ENCODE data around the gene ZNF639. TPM values are rescaled to one million over a fixed set of nuclear protein-coding genes. Genes with fewer than 3 reads are reported as not detected.
A peak's percentile ranks its signal among the peaks of the same experiment; 100 is the strongest.

The ZNF639 gene
- total RNA-seq, 1 donor from 2014 or later = 43.2 TPM

- TF ChIP-seq CTCF (IDR thresholded peaks at IDR 0.05; ENCODE audit: unreplicated experiment) = no peak
- H3K36me3 Mint-ChIP-seq (ENCODE audit: insufficient read depth) = peaks cover 46% of the 10 kb centered on the region
- no peaks in the 10 kb centered on the region for H3K4me1 Mint-ChIP-seq (ENCODE audit: low read depth)
- H3K27me3 Mint-ChIP-seq = no peaks in the 10 kb centered on the region
- H3K9me3 Mint-ChIP-seq (ENCODE audit: low read depth) = no peaks in the 10 kb centered on the region
- H3K4me3 Mint-ChIP-seq (ENCODE audit: low read depth) = no peak overlapping the region
- no peak overlapping the region for H3K27ac Mint-ChIP-seq
- no peak for DNase-seq (ENCODE audit: low spot score, unreplicated experiment)
These were observed 9.4 kb downstream of the ZNF639 start for GRCh38 chr3:179332240-179332639.

GRCh38 chr3:179333084-179333483, 10.3 kb downstream of the ZNF639 start:
- no peaks in the 10 kb centered on the region for H3K4me1 Mint-ChIP-seq (ENCODE audit: low read depth)
- H3K36me3 Mint-ChIP-seq (ENCODE audit: insufficient read depth) = peaks cover 46% of the 10 kb centered on the region
- no peak for TF ChIP-seq CTCF (IDR thresholded peaks at IDR 0.05; ENCODE audit: unreplicated experiment)
- H3K9me3 Mint-ChIP-seq (ENCODE audit: low read depth) = no peaks in the 10 kb centered on the region
- no peak overlapping the region for H3K4me3 Mint-ChIP-seq (ENCODE audit: low read depth)
- no peak for DNase-seq (ENCODE audit: low spot score, unreplicated experiment)
- no peak overlapping the region for H3K27ac Mint-ChIP-seq
- H3K27me3 Mint-ChIP-seq = no peaks in the 10 kb centered on the region

- H3K4me1 Mint-ChIP-seq (ENCODE audit: low read depth) = no peaks in the 10 kb centered on the region
- H3K9me3 Mint-ChIP-seq (ENCODE audit: low read depth) = no peaks in the 10 kb centered on the region
- H3K36me3 Mint-ChIP-seq (ENCODE audit: insufficient read depth) = peaks cover 37% of the 10 kb centered on the region
- DNase-seq (ENCODE audit: low spot score, unreplicated experiment) = no peak
- no peak for TF ChIP-seq CTCF (IDR thresholded peaks at IDR 0.05; ENCODE audit: unreplicated experiment)
- H3K4me3 Mint-ChIP-seq (ENCODE audit: low read depth) = no peak overlapping the region
- H3K27me3 Mint-ChIP-seq = no peaks in the 10 kb centered on the region
- peak overlapping the region; percentile 33 for H3K27ac Mint-ChIP-seq
These were observed 13.6 kb downstream of the ZNF639 start for GRCh38 chr3:179336345-179336929.

- Mint-ChIP-seq H3K27me3 (no peaks in the 10 kb centered on the region), H3K4me1 (ENCODE audit: low read depth) (peaks cover 10% of the 10 kb centered on the region), H3K4me3 (ENCODE audit: low read depth) (peak within 1 kb of the TSS; percentile 100), H3K27ac (peak within 1 kb of the TSS; percentile 98), H3K9me3 (ENCODE audit: low read depth) (no peaks in the 10 kb centered on the region), H3K36me3 (ENCODE audit: insufficient read depth) (peaks cover 5% of the 10 kb centered on the region)
- no peak for TF ChIP-seq CTCF (IDR thresholded peaks at IDR 0.05; ENCODE audit: unreplicated experiment)
- peak; percentile 68 for DNase-seq (ENCODE audit: low spot score, unreplicated experiment)
These were observed 24.7 kb downstream of the ZNF639 start, which contains the start of gene MFN1 for GRCh38 chr3:179347345-179348194. MFN1 (plus strand) TSS chr3:179347709; CDS start chr3:179348852, 1,143 bp downstream.

DNA sequence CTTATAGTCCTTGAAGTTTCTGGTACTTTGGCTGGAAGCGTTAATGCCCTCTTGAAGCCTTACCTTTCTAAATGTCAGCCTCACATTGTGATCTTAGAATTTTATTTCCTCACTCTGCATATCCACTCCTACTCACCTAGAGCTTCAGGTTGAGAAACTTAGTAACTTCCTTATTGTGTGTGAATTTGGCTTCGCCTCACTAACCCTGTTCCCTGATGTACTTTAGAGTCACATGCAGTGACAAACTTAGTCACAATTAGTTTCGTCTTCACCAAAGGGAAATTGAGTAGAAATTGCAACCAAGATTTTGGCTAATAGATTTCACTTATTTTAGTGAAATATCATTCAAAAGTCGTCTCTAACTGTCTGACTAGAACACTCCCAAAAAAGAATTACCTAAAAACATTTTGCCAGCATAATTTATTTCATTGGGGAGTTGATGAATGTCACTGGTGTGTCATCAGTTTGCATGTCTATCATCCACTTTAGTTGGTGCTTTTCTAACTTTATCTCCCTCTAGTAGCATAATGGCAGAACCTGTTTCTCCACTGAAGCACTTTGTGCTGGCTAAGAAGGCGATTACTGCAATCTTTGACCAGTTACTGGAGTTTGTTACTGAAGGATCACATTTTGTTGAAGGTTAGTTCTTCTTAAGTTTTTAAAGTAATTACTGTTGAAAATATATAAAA, 25.6 kb downstream of the ZNF639 start:
- no peak for TF ChIP-seq CTCF (IDR thresholded peaks at IDR 0.05; ENCODE audit: unreplicated experiment)
- no peaks in the 10 kb centered on the region for H3K27me3 Mint-ChIP-seq
- H3K36me3 Mint-ChIP-seq (ENCODE audit: insufficient read depth) = peaks cover 8% of the 10 kb centered on the region
- DNase-seq (ENCODE audit: low spot score, unreplicated experiment) = no peak
- H3K4me1 Mint-ChIP-seq (ENCODE audit: low read depth) = peaks cover 10% of the 10 kb centered on the region
- peak overlapping the region; percentile 100 for H3K4me3 Mint-ChIP-seq (ENCODE audit: low read depth)
- no peaks in the 10 kb centered on the region for H3K9me3 Mint-ChIP-seq (ENCODE audit: low read depth)
- peak overlapping the region; percentile 87 for H3K27ac Mint-ChIP-seq

Data from progenitor cell of endocrine pancreas (in vitro differentiated cells).